Mammary epithelial cell (primary cell): ENCODE results near the gene TMEM134.

Experiments used
- CTCF ChIP-seq, 2 donors: IDR thresholded peaks in 1 of 2; conservative IDR thresholded peaks in 1 of 2; 2 replicates each; pipeline ENCODE4 v1.5.1; 2011 to 2012; ENCODE audit warnings: inconsistent platforms in 2 of 2, low read length in 2 of 2, mild to moderate bottlenecking in 2 of 2, control low read depth in 1 of 2, low read depth in 1 of 2; ENCODE audit not compliant: insufficient read depth in 1 of 2; ENCODE audit errors: extremely low read depth in 1 of 2
- EZH2 ChIP-seq: IDR thresholded peaks from 2 replicates; pipeline ENCODE4 v1.6.1; 2012; ENCODE audit warnings: low read length, inconsistent platforms, borderline replicate concordance

- no peak for TF ChIP-seq CTCF (conservative IDR thresholded peaks at IDR 0.05 in 1 of 2, IDR thresholded peaks at IDR 0.05 in 1 of 2; ENCODE audit: extremely low read depth in 1 of 2, insufficient read depth in 1 of 2, low read depth in 1 of 2, low read length in 2 of 2)
- no peak for TF ChIP-seq EZH2
Measured at GRCh38 chr11:67452141-67452952, 16.7 kb downstream of the TMEM134 start, which contains the start of gene GPR152.
